B cell (primary cell): Measurements from ENCODE around the gene DPYSL3.

Experiments used
- CTCF ChIP-seq: fragments of 200-600 bp; IDR thresholded peaks from one replicate; pipeline ENCODE4 v1.8.0; 2022; ENCODE audit warnings: antibody characterized with exemption, mild to moderate bottlenecking
- EZH2 ChIP-seq: IDR thresholded peaks from 2 replicates; pipeline ENCODE4 v1.6.1; 2012; ENCODE audit warnings: borderline replicate concordance, low read depth, mild to moderate bottlenecking, moderate library complexity, low read length; ENCODE audit not compliant: insufficient read depth, poor library complexity, severe bottlenecking

GRCh38 chr5:147504011-147504410, 5.9 kb downstream of the DPYSL3 start:
- no peak for TF ChIP-seq CTCF
- no peak for TF ChIP-seq EZH2
